SU-DHL-6 (cell line): Measurements from ENCODE around the gene CALN1.

Source experiments
- H2AFZ ChIP-seq: fragments of 200-600 bp; sonication (generic); 2 replicates; pipeline ENCODE4 v1.6.1; 2014; ENCODE audit warnings: low read depth, mild to moderate bottlenecking, moderate library complexity, mixed read lengths, antibody characterized with exemption, low read length; ENCODE audit not compliant: severe bottlenecking
- H3F3A ChIP-seq: fragments of 200-600 bp; shearing (Covaris generic); 2 replicates; pipeline ENCODE4 v1.6.0; 2016; ENCODE audit warnings: antibody characterized with exemption, mild to moderate bottlenecking; ENCODE audit not compliant: insufficient read depth
- H3K27ac ChIP-seq: fragments of 200-600 bp; sonication (generic); 2 replicates; pipeline ENCODE4 v1.5.1; 2016; ENCODE audit warnings: low read depth, mild to moderate bottlenecking, low read length, moderate library complexity, mixed read lengths
- H3K27me3 ChIP-seq: fragments of 200-600 bp; sonication (generic), shearing (Covaris generic); 2 replicates; pipeline ENCODE4 v1.6.0; 2014; ENCODE audit warnings: mild to moderate bottlenecking, low read length
- H3K36me3 ChIP-seq: fragments of 200-600 bp; sonication (generic); 2 replicates; pipeline ENCODE4 v1.6.1; 2014; ENCODE audit warnings: mild to moderate bottlenecking, low read length, mixed read lengths
- H3K4me2 ChIP-seq: fragments of 300-600, 200-600 bp; shearing (Covaris generic), sonication (generic); 2 replicates; pipeline ENCODE4 v1.6.0; 2014; ENCODE audit warnings: low read length, low read depth, mild to moderate bottlenecking; ENCODE audit not compliant: poor library complexity, severe bottlenecking
- H3K4me3 ChIP-seq: fragments of 200-600 bp; sonication (generic); 2 replicates; pipeline ENCODE4 v1.5.1; 2014; ENCODE audit warnings: antibody characterized with exemption, low read length, mild to moderate bottlenecking, mixed read lengths; ENCODE audit not compliant: insufficient read depth, poor library complexity, severe bottlenecking
- H3K79me2 ChIP-seq: fragments of 200-600 bp; sonication (generic); 2 replicates; pipeline ENCODE4 v1.6.1; 2014; ENCODE audit warnings: mild to moderate bottlenecking, low read length, moderate library complexity; ENCODE audit not compliant: insufficient read depth
- H3K9ac ChIP-seq: fragments of 200-600 bp; sonication (generic); 2 replicates; pipeline ENCODE4 v1.7.0; 2014; ENCODE audit warnings: mild to moderate bottlenecking, low read length
- H3K9me2 ChIP-seq: fragments of 200-600 bp; sonication (generic); replicated peaks from 2 replicates; pipeline ENCODE4 v1.6.1; 2014; ENCODE audit warnings: low read length; ENCODE audit not compliant: insufficient read depth
- H3K9me3 ChIP-seq: fragments of 200-600 bp; sonication (generic); 2 replicates; pipeline ENCODE4 v1.6.1; 2014; ENCODE audit warnings: low read length, mixed read lengths; ENCODE audit not compliant: insufficient read depth
- H4K20me1 ChIP-seq: fragments of 200-600 bp; sonication (generic); 2 replicates; pipeline ENCODE4 v1.6.1; 2014; ENCODE audit warnings: low read depth, mild to moderate bottlenecking, antibody characterized with exemption, low read length, moderate library complexity, mixed read lengths
- EZH2phosphoT487 ChIP-seq: fragments of 200-600 bp; sonication (generic), shearing (Covaris generic); conservative IDR thresholded peaks from 2 replicates; pipeline ENCODE4 v1.6.1; 2018; ENCODE audit warnings: mild to moderate bottlenecking, antibody characterized with exemption, low read length, moderate library complexity, mixed read lengths
- TF ChIP-seq, protein P1 (sequence below): fragments of 200-600 bp; sonication (generic); IDR thresholded peaks from one replicate; pipeline ENCODE4 v1.5.1; 2017; ENCODE audit warnings: antibody characterized with exemption, mild to moderate bottlenecking, low read length, moderate library complexity; ENCODE audit not compliant: insufficient read depth, poor library complexity, severe bottlenecking

Gene CALN1

DNA sequence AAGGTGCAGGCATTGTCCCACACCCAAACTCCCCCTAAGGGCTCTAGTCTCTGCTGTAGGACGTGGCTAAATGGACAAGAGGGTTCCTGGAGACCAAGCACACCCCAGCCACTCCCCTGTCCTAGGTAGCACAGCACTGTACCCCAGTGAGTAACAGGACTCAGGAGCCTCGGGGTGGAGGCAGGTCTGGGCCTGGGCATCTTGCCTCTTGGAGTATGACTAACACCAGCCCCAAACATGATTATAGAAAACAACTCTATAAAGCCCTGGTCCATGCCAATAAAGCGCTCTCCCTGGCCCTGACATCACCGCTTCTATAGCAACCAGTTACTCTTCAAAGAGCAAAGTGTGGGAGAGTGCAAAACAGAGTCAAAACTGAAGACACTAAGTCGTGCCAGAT is 195.0 kb downstream of the CALN1 start:
- H3K79me2 ChIP-seq, result no peaks in the 10 kb centered on the region
- TF ChIP-seq, protein P1, sequence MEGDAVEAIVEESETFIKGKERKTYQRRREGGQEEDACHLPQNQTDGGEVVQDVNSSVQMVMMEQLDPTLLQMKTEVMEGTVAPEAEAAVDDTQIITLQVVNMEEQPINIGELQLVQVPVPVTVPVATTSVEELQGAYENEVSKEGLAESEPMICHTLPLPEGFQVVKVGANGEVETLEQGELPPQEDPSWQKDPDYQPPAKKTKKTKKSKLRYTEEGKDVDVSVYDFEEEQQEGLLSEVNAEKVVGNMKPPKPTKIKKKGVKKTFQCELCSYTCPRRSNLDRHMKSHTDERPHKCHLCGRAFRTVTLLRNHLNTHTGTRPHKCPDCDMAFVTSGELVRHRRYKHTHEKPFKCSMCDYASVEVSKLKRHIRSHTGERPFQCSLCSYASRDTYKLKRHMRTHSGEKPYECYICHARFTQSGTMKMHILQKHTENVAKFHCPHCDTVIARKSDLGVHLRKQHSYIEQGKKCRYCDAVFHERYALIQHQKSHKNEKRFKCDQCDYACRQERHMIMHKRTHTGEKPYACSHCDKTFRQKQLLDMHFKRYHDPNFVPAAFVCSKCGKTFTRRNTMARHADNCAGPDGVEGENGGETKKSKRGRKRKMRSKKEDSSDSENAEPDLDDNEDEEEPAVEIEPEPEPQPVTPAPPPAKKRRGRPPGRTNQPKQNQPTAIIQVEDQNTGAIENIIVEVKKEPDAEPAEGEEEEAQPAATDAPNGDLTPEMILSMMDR, result no peak
- no peak for TF ChIP-seq EZH2phosphoT487
- H3K9me2 ChIP-seq, result 0 out of 2 replicates have a peak, but pooled peaks cover 3% of the 10 kb centered on the region
- H3F3A ChIP-seq, result no peaks in the 10 kb centered on the region
- H3K4me2 ChIP-seq, result no peak overlapping the region
- no peak overlapping the region for H2AFZ ChIP-seq
- no peak overlapping the region for H3K9ac ChIP-seq
- no peaks in the 10 kb centered on the region for H4K20me1 ChIP-seq
- no peak overlapping the region for H3K27ac ChIP-seq
- H3K9me3 ChIP-seq, result no peaks in the 10 kb centered on the region
- no peaks in the 10 kb centered on the region for H3K36me3 ChIP-seq
- H3K27me3 ChIP-seq, result no peaks in the 10 kb centered on the region
- H3K4me3 ChIP-seq, result no peak overlapping the region

DNA sequence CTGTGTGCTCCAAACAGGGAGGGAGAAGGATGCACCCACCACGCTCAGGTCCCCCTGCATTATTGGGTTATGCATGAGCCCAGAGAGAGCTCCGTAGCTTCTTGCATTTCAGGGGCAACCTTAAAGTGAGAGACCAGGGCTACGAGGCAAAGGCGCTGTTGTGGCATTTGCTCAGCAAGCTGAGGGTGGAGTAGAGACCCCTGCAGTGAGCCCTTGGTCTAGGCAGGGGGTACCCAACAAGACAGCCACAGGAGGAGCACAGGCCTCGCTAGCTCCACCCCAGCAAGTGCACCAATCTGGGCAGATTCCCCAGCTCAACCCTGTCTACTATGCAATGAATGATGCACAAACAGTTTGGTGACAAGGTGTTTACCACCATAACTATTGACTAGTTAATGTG is 198.4 kb downstream of the CALN1 start:
- no peak overlapping the region for H3K4me3 ChIP-seq
- H3K79me2 ChIP-seq, result no peaks in the 10 kb centered on the region
- H2AFZ ChIP-seq, result no peak overlapping the region
- no peak overlapping the region for H3K4me2 ChIP-seq
- H3K9me3 ChIP-seq, result no peaks in the 10 kb centered on the region
- H3F3A ChIP-seq, result no peaks in the 10 kb centered on the region
- 0 out of 2 replicates have a peak, but pooled peaks cover 3% of the 10 kb centered on the region for H3K9me2 ChIP-seq
- H4K20me1 ChIP-seq, result no peaks in the 10 kb centered on the region
- H3K9ac ChIP-seq, result no peak overlapping the region
- H3K27ac ChIP-seq, result no peak overlapping the region
- no peaks in the 10 kb centered on the region for H3K27me3 ChIP-seq
- TF ChIP-seq, protein P1, result no peak
- no peak for TF ChIP-seq EZH2phosphoT487
- H3K36me3 ChIP-seq, result no peaks in the 10 kb centered on the region

DNA sequence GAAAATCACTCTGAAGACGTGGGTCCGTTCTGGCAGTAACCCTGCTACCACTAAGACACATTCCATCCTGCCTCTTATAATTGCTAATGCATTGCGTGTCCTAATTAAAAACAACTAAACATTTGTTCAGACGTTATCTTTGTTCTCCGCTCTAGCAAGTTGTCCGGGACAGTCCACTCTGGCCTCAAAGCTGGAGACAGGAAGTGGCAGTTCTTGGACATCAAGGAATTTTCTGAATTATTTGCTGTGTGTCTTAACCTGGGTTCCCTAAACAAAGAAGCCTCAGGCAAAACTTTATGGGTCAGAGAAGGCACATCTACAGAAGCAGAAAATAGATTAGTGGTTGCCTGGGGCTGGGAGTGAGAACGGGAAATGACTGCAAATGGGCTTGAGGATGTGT is 199.1 kb downstream of the CALN1 start:
- H2AFZ ChIP-seq, result no peak overlapping the region
- H3K36me3 ChIP-seq, result no peaks in the 10 kb centered on the region
- no peaks in the 10 kb centered on the region for H3K27me3 ChIP-seq
- H3K9me2 ChIP-seq, result 0 out of 2 replicates have a peak, but pooled peaks cover 3% of the 10 kb centered on the region
- no peaks in the 10 kb centered on the region for H3K9me3 ChIP-seq
- H3K4me2 ChIP-seq, result no peak overlapping the region
- H3K79me2 ChIP-seq, result no peaks in the 10 kb centered on the region
- H3F3A ChIP-seq, result no peaks in the 10 kb centered on the region
- no peaks in the 10 kb centered on the region for H4K20me1 ChIP-seq
- H3K4me3 ChIP-seq, result no peak overlapping the region
- H3K27ac ChIP-seq, result no peak overlapping the region
- H3K9ac ChIP-seq, result no peak overlapping the region
- TF ChIP-seq, protein P1, result no peak
- TF ChIP-seq EZH2phosphoT487, result no peak
